Neural cell (in vitro differentiated cells): ENCODE data around the gene PPIC.

Source experiments
- CTCF ChIP-seq: fragments of 450-650 bp; IDR thresholded peaks from 2 replicates; pipeline ENCODE4 v1.5.1; 2014; ENCODE audit warnings: antibody characterized with exemption, mild to moderate bottlenecking, moderate library complexity; ENCODE audit not compliant: poor library complexity, severe bottlenecking
- EP300 ChIP-seq: fragments of 450-650 bp; conservative IDR thresholded peaks from 2 replicates; pipeline ENCODE4 v1.6.1; 2014; ENCODE audit warnings: antibody characterized with exemption, mild to moderate bottlenecking, moderate library complexity; ENCODE audit not compliant: poor library complexity, severe bottlenecking
- EZH2 ChIP-seq: fragments of 200-600, 300-800 bp; shearing (Covaris generic), sonication (generic); IDR thresholded peaks from 2 replicates; pipeline ENCODE4 v1.6.1; 2014; ENCODE audit warnings: antibody characterized with exemption, low read length, borderline replicate concordance, mild to moderate bottlenecking; ENCODE audit not compliant: insufficient read depth, poor library complexity, severe bottlenecking
- RAD21 ChIP-seq: fragments of 450-650 bp; conservative IDR thresholded peaks from 2 replicates; pipeline ENCODE4 v1.6.1; 2014; ENCODE audit warnings: antibody characterized with exemption, mild to moderate bottlenecking, moderate library complexity
- REST ChIP-seq: IDR thresholded peaks from 2 replicates; pipeline ENCODE4 v1.6.1; 2012; ENCODE audit warnings: borderline replicate concordance
- SMC3 ChIP-seq: fragments of 450-650 bp; conservative IDR thresholded peaks from 2 replicates; pipeline ENCODE4 v1.6.1; 2014; ENCODE audit warnings: antibody characterized with exemption, mild to moderate bottlenecking, moderate library complexity; ENCODE audit not compliant: poor library complexity

- no peak for TF ChIP-seq EZH2
- TF ChIP-seq CTCF, result no peak
- no peak for TF ChIP-seq SMC3
- TF ChIP-seq REST, result no peak
- no peak for TF ChIP-seq EP300
- TF ChIP-seq RAD21, result no peak
These were observed 22.9 kb upstream of the PPIC start for GRCh38 chr5:123059455-123059854.
